HG03196 (cell line): ENCODE results near the gene PCSK7.
"Not testable (repeated sequence)": the region's sequence is repeated elsewhere in the genome, so short reads cannot be mapped to it uniquely, and the experiment has no call there.

Experiments used
- ATAC-seq: cut with Tn5 transposase; IDR thresholded peaks from one replicate; pipeline ENCODE4 v1.9.1; 2021; ENCODE audit not compliant: unreplicated experiment

The PCSK7 gene

DNA sequence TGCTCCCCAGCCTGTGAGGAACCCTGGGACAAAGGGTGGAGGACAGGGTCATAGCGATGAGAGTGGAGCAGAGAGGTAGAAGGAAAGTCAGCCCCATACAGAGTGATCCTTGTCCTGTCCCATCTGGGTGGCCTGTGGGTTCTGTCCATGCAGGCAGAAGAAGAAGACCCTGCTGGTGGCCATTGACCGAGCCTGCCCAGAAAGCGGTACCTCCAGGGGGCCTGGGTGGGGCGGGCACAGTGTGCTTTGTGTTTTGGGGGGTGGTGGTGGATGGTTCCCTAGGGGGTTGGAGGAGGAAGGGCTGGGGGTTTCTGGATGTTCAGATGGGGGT, 45.5 kb downstream of the PCSK7 start:
- no peak for ATAC-seq

- ATAC-seq, result no peak
These were observed 46.0 kb downstream of the PCSK7 start for GRCh38 chr11:117185736-117186430.

DNA sequence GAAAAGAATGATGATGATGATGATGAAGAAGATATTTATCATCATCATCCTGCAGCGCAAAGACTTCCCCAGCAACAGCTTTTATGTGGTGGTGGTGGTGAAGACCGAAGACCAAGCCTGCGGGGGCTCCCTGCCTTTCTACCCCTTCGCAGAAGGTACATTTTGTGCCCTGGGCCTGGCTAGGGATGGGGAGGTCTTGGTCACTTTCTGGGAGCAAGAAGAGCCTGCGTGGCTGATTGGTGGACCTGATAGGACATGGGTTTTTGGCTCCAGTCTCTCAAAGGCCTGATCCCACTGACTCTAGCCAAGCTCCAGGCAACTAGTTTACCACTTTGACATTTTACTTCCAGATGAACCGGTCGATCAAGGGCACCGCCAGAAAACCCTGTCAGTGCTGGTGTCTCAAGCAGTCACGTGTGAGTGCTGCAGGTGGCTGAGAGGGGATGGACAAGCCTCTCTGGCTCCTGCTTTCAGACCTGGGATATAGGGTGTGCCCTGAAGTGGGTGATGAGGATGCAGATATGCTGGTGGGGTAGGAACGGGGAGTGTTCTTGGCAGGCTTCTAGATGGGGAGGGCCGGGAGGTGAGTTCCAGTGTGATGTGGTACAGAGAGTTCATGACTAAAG, 48.0 kb downstream of the PCSK7 start:
- ATAC-seq, result no peak

GRCh38 chr11:117183178-117183577, 48.7 kb downstream of the PCSK7 start:
- ATAC-seq, result not testable (repeated sequence)

GRCh38 chr11:117182551-117182935, 49.3 kb downstream of the PCSK7 start:
- no peak for ATAC-seq

DNA sequence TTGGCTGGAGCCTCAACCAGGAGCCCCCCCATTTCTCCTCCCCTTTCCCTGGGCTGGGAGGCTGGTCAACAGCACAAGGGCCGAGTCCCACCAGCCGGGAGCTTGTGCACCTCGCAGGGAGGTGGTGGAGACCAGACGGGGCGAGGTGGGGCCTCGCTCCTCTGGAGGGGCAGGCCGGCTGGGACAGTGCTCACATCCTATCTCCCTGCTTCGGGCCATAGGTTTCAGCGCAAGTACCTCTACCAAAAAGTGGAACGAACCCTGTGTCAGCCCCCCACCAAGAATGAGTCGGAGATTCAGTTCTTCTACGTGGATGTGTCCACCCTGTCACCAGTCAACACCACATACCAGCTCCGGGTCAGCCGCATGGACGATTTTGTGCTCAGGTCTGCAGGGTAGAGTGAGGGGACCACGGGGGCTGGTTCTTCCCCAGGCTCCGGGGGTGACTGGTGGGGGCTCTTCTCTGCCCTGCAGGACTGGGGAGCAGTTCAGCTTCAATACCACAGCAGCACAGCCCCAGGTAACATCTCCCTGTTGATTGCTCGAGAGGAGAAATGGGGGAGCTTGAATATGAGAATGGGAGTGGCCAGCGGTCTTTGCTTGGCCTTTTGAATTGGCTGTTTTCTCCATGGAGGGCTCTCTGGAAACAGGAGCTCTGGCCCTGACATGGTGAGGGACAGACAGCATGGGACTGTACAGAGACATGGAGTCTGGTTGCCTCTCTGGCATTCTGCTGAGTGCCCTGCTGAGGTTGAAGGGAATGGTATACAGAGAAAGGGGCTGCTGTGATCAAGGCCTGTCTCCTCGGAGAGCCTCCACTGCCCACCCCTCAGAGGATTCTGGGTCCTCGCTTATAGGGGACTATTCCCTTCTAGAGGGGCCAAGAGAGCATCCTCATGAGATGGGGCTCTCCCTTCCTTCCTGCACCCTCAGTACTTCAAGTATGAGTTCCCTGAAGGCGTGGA, 50.0 kb downstream of the PCSK7 start:
- no peak for ATAC-seq

DNA sequence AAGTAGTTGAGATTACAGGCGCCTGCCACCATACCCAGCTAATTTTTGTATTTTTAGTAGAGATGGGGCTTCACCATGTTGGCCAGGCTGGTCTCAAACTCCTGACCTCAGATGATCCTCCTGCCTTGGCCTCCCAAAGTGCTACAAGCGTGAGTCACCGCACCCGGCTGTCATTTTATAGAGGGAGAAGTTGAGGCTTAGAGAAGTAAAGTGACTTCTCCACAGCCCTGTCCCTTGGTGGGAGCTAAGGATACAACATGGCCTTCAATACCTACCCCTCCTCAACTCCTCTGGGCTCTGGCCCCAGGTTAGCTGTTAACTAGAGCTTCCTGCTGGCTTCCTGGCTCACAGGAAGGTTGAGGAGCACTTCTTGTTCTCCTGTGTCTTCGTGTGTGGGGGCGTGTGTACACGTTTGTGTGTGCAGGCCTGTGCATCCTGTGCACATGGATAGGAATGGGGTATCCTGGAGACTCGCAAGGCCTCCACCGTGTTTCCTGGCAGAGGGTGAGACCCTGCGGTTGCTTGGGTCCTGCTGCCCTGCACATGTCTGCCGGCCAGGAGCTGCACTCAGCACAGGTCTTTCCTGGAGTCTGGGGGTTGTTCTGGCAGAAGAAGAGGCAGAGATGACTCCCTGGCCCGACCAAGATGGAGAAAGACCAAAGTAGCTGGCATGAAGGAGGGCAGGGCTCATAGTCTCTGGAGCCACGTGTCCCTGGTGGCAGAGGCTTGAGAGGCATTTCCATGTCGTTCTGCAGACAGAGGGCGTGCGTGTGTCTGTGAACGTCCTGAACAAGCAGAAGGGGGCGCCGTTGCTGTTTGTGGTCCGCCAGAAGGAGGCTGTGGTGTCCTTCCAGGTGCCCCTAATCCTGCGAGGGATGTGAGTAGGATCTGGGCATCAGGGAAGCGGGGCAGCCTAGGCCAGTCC, 51.0 kb downstream of the PCSK7 start:
- ATAC-seq, result peak; percentile 31

- ATAC-seq, result no peak
These were observed 51.9 kb downstream of the PCSK7 start for GRCh38 chr11:117180020-117180419.

GRCh38 chr11:117179048-117179999, 52.5 kb downstream of the PCSK7 start:
- ATAC-seq, result peak; percentile 30

DNA sequence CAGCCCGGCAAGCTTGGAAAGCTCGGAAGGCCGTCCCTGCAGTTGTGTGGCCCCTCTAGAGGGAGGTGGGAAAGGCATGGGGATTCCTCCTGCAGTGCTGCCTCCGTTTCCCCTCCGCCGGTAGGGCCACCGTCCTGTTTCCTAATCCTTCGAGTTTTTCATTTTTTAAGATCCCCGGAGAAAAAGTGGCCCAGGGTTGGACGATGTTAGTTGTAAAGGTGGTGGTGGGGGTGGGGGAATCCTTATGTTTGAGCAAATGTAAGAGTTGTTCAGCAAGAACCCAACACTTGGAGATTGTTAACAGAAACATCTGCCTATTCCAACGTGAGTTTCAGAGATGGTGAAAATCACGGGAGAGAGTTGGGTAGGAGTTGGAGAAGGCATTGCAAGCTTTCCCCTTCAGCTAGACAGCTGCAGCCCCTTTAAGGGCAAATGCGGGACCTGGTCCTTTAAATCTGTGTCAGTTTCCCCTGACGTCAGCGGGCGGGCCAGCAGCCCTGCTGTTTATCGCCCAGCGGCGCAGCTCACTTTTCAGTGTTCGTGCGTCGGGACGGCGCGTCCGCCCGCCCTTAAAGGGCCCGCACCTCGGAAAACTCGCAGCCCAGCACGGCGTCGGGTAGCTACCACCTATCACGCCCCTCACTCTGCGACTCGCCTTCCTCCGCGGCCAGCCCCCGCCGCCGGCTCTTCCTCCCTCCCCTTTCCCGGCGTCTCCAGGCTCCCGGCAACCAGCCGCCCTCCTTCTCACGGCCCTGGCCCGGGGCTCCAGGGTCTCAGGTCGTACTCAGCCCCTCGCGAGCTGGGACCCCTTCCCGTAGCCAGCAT, 53.5 kb downstream of the PCSK7 start, which contains the start of gene SIDT2:
SIDT2 (plus strand) TSS at position 534 of the 825 bp plus-strand sequence. CDS start 521 bp downstream, outside the sequence.
- peak; percentile 84 for ATAC-seq

DNA sequence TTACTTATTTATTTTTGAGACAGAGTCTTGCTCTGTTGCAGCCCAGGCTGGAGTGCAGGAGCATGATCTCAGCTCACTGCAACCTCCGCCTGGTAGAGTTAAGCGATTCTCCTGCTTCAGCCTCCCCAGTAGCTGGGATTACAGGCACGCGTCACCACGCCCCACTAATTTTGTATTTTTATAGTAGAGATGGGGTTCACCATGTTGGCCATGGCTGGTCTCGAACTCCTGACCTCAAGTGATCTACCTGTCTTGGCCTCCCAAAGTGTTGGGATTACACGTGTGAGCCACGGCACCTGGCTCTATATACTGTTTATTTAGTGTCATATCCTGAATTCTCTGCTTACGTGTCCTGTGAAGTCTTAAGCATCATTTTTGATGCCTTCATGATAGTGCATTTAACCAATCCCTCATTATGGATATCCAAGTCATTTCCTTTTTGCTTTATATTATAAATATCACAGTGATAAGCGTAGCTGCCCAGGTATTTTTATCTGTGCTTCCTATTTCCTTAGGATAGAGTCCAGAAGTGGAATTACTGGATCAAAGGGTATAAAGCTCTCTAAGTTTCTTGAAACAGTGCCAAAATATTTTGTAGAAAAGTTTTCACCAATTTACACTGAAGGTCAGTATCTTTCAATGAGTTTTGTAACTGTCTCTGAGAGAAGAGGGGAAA, 54.2 kb downstream of the PCSK7 start:
- no peak for ATAC-seq

GRCh38 chr11:117176186-117176585, 55.7 kb downstream of the PCSK7 start:
- ATAC-seq, result no peak

- no peak for ATAC-seq
These were observed 56.1 kb downstream of the PCSK7 start for GRCh38 chr11:117175781-117176180.

DNA sequence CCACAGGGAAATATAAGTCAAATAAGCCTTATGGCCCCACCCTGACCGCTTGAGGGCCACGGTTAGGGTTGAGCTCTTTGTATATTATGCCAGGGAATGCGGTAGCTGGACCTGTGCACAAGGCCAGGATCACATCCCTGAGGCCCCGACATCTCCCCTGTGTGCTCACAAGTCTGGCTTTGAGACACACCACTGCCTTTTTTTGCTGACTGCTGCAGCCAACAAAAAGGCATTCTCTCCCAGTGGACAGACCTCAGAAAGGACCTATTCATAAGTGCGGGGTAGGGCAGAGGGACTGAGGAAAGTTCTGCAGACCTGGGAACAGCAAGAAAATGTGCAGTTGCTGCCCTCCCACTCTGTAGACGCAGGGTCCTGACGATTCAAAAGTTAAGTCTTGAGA, 56.8 kb downstream of the PCSK7 start:
- ATAC-seq, result no peak

DNA sequence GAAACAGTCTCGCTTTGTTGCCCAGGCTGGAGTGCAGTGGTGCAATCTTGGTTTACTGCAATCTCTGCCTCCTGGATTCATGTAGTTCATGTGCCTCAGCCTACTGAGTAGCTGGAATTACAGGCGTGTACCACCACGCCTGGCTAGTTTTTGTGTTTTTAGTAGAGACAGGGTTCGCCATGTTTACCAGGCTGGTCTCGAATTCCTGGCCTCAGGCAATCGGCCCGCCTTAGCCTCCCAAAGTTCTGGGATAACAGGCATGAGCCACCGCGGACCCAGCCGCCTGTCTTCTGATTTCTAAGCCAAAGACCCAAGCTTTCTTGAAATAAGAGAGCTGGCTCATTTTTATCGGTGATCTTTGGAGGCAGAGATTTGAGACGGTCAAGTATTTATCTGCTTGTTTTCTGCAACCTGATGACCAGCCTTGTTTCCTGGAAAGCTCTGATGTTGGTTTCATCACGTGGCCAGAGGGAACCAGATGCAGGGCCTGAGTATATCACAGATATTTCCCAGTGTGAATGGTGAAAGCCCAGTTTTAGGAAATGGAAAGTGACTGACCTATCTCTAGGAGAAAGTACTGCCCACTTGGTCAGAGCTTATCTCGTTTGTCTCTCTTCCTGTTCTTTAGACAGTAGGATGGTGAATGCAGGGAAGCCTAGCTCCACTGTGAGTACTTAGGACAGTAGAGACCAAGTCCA, 59.0 kb downstream of the PCSK7 start:
- ATAC-seq, result no peak

- no peak for ATAC-seq
These were observed 60.3 kb downstream of the PCSK7 start for GRCh38 chr11:117171404-117172061.

DNA sequence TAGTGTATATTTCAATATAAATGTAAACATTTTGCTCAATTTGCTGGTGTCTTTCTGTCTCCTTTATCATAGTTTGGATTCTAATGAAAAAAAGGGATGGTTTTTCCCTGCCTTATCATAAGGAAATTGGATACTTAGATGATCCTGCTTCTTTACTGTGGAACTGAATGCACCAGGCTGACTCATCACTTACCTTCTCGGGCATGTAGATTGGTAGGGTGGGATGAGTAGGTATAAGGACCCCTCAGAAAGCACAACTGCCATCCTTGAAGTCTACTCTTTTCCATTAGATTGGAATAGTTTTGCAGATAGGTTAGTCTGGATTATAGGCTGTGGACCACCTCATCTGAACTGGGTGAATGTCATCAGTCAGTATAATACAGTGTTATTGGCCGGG, 60.9 kb downstream of the PCSK7 start:
- no peak for ATAC-seq
